ENCODE results near the gene NCL.

Gene NCL

GRCh38 chr2:231463698-231464575 is at the start of gene NCL:
Gene NCL, minus strand, starts transcription at chr2:231464484. Its CDS starts 131 bp downstream, at chr2:231464353.
- peak; percentile 79 for DNase-seq

- DNase-seq = no peak
Measured at GRCh38 chr2:231513746-231514224, 49.5 kb upstream of the NCL start.

- DNase-seq = no peak
Measured at GRCh38 chr2:231512222-231512621, 47.9 kb upstream of the NCL start.

- DNase-seq = no peak
Measured at GRCh38 chr2:231503766-231504165, 39.5 kb upstream of the NCL start.

- DNase-seq = no peak
Measured at GRCh38 chr2:231502596-231502995, 38.3 kb upstream of the NCL start.

- DNase-seq = no peak
Measured at GRCh38 chr2:231497651-231498050, 33.4 kb upstream of the NCL start.

- no peak for DNase-seq
Measured at GRCh38 chr2:231494669-231495068, 30.4 kb upstream of the NCL start.

- no peak for DNase-seq
Measured at GRCh38 chr2:231490801-231491200, 26.5 kb upstream of the NCL start.

- no peak for DNase-seq
Measured at GRCh38 chr2:231489990-231490389, 25.7 kb upstream of the NCL start.

- no peak for DNase-seq
Measured at GRCh38 chr2:231488331-231488730, 24.0 kb upstream of the NCL start.

- DNase-seq = no peak
Measured at GRCh38 chr2:231486851-231487596, 22.7 kb upstream of the NCL start.

- DNase-seq = no peak
Measured at GRCh38 chr2:231483398-231484329, 19.4 kb upstream of the NCL start.

GRCh38 chr2:231482806-231483391 is 18.6 kb upstream of the NCL start:
- DNase-seq = no peak

GRCh38 chr2:231480781-231481180 is 16.5 kb upstream of the NCL start:
- no peak for DNase-seq

GRCh38 chr2:231479455-231479854 is 15.2 kb upstream of the NCL start:
- DNase-seq = no peak

- DNase-seq = no peak
Measured at GRCh38 chr2:231476920-231477319, 12.6 kb upstream of the NCL start.

GRCh38 chr2:231475965-231476364 is 11.7 kb upstream of the NCL start:
- DNase-seq = no peak

GRCh38 chr2:231472816-231473215 is 8.5 kb upstream of the NCL start:
- no peak for DNase-seq

GRCh38 chr2:231470246-231470900 is 6.1 kb upstream of the NCL start:
- no peak for DNase-seq

GRCh38 chr2:231469583-231469950 is 5.3 kb upstream of the NCL start:
- DNase-seq = no peak

GRCh38 chr2:231467613-231468530 is 3.6 kb upstream of the NCL start:
- no peak for DNase-seq
